HG02884 (cell line): ENCODE data around the gene POLR3B.
"Not testable (repeated sequence)": the region's sequence is repeated elsewhere in the genome, so short reads cannot be mapped to it uniquely, and the experiment has no call there.

Source experiments
- ATAC-seq: cut with Tn5 transposase; IDR thresholded peaks from one replicate; pipeline ENCODE4 v1.9.1; 2021; ENCODE audit warnings: mild to moderate bottlenecking, moderate library complexity; ENCODE audit not compliant: unreplicated experiment

The POLR3B gene

GRCh38 chr12:106459124-106459523, 101.6 kb downstream of the POLR3B start:
- ATAC-seq = no peak

GRCh38 chr12:106459534-106459933, 102.0 kb downstream of the POLR3B start:
- no peak for ATAC-seq

DNA sequence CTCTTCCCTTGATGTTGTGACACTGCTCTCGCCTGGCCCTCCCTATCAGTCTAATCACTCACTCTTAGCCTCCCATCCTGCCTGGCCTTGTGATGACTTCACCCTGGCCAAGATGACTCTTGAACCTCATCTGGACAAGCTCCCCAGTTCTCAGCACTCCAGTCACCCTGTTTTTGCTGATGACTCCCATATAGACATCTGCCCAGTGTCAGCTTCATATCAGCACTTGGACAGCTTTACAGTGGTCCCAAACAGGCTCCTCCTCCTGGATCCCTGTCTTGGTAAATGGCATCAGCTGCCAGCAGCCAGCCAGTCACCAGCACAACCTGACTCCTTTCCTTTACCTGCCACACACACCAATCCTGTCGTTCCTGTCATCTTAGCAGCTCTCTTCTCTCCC, 104.2 kb downstream of the POLR3B start:
- no peak for ATAC-seq

- not testable (repeated sequence) for ATAC-seq
Measured at GRCh38 chr12:106465605-106466004, 108.1 kb downstream of the POLR3B start.

DNA sequence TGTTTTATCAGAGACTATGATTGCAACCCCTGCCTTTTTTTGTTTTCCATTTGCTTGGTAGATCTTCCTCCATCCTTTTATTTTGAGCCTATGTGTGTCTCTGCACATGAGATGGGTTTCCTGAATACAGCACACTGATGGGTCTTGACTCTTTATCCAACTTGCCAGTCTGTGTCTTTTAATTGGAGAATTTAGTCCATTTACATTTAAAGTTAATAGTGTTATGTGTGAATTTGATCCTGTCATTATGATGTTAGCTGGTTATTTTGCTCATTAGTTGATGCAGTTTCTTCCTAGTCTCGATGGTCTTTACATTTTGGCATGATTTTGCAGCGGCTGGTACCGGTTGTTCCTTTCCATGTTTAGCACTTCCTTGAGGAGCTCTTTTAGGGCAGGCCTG, 118.1 kb downstream of the POLR3B start:
- ATAC-seq = not testable (repeated sequence)

DNA sequence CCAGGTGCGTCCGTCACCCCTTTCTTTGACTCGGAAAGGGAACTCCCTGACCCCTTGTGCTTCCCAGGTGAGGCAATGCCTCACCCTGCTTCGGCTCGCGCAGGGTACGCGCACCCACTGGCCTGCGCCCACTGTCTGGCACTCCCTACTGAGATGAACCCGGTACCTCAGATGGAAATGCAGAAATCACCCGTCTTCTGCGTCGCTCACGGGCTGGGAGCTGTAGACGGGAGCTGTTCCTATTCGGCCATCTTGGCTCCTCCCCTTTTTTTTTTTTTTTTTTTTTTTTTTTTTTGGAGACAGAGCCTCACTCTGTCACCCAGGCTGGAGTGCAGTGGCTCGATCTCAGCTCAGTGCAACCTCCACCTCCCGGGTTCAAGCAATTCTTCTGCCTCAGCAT, 120.1 kb downstream of the POLR3B start:
- ATAC-seq = not testable (repeated sequence)

DNA sequence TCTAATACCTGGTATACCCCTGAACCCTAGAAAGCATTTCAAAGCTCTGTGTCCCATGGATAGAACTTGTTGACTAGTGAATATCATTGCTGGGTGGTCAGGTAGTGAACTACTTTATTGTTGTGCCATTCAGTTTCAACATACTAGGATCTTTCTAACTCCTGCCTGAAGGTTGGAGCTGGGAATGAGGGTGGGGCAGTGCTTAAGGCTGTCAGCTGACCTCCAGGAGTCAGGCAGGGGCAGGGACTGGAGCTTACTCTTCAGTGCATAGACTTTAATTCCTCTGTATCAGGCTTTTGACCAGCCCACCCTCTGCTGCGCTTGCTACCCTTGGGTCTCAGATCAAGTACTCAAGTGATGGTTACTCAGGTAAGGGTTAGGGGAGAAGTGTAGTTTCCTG, 122.7 kb downstream of the POLR3B start:
- no peak for ATAC-seq

- ATAC-seq = no peak
Measured at GRCh38 chr12:106481246-106481645, 123.7 kb downstream of the POLR3B start.

GRCh38 chr12:106487664-106488063, 130.1 kb downstream of the POLR3B start:
- ATAC-seq = no peak

- ATAC-seq = no peak
Measured at GRCh38 chr12:106488884-106489283, 131.3 kb downstream of the POLR3B start.

DNA sequence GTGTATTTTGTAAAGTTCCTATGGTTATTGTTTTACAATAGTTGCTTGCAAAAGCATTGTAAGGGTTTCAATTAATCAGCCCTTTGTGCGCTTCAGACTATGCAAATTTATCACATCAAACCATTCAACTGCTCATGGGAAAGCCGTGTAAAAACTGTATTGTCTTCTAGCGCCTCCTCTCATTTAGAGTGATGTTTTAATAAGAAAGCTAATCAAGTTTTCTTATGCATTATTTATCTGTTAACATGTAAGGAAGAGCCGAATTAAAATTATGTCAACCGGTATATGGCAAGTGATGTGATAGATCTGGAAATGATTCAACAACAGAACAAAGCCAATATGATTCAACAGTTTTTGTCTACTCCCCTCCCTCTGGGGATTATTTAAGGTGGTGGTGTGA, 132.7 kb downstream of the POLR3B start:
- ATAC-seq = no peak

GRCh38 chr12:106492857-106493256, 135.3 kb downstream of the POLR3B start:
- ATAC-seq = no peak

GRCh38 chr12:106493531-106493930, 136.0 kb downstream of the POLR3B start:
- ATAC-seq = no peak

DNA sequence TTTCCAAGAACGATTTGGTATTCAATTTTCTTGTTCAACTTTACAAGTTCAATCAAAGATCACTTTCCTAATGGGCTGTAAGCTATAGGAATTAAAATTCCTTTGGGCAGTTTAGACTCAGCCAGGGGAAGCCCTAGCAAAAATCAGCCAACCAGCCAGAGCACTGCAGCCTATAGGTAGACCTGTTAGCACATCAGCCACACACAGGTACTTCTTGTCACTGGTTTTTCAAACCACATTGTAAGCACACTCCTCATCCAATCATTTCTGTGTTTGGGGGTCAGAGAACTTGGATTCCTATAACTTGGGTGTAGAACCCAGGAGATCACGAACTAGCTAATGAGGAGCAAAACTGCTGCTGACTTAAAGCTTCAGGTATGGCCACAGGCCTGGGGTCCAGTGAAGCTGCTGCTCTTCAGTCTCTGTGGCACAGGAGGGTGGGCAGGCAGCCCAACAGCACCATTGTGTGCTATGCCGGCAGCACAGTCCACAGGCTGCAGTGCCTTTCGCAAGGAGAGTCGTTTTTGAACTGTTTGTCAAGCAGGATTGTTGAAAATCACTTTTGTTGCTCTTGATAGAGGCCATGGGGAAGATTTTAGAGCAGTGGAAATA, 137.9 kb downstream of the POLR3B start:
- no peak for ATAC-seq

DNA sequence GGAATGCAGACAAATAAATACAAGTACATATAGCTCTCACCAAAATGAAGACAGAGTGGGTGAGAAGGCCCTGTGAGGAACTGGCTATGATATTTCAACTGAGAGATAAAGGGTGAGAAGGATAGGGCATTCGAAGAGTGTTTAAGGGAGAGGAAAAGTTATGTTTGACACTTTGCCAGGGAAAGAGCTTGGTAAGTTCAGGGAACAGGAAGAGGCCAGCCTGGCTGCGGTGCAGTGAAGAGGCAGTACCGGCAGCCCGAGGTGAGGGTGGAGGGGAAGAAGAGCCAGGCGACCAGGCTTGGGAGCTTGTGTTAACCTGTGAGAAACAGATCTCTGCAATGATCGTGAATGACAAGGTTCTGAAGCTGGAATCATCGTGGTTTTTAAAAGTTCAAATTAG, 140.5 kb downstream of the POLR3B start:
- no peak for ATAC-seq

DNA sequence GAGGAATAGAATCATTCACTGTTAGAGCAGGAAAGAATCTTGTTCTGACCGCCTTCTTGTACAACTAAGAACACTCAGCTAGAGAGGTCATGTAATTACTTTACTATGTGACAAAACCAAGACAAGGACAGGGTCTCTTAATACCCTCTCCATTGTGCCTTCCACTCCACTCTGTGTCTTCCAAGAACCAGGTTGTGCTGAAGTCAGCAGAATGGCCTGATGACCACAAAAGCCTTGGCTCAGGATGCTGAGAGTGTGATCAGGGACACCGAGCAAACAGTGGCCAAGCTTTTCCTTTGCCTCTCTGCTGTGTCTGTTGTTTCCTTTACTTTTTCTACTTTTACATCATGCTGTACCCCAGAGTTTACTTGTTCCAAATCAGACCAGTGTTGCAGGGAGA, 142.1 kb downstream of the POLR3B start:
- no peak for ATAC-seq

GRCh38 chr12:106506691-106507090, 149.1 kb downstream of the POLR3B start:
- ATAC-seq = no peak

GRCh38 chr12:106508966-106509365, 151.4 kb downstream of the POLR3B start:
- ATAC-seq = no peak

DNA sequence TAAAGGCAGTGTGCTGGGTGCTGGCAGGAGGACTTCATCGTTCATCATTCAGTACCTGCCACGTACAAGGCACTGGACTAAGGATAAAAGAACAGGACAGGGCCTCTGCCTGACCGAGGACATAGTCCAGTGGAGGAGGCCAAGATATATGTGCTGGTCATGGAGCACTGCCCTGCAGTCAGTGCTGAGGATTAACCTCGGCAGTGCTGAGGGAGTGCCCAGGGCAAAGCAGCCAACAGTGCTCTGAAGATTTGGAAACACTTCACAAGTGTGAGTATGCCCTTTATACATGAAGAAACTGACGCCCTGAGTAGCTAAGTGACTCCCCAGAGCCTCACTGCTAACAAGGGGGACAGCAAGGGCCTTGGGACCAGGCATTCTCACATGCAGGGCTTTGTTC, 153.8 kb downstream of the POLR3B start:
- ATAC-seq = no peak

DNA sequence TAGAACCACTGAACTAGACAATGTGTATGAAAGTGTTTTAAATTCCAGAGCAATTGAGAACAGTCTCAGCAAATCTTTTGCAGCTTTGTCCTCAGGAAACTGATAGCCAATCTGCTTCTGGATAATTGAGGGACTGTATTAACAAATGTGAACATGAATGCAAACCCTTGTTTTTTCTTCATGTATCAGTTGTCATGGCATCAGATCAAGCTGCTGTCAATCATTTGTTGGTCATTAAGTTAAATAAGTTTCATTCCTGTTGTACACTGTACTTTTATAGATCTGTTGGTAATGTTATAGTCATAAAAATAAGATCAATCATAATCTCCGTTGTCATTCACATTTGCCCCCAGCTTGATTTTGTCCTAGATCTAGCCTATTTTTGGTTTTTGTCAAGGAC, 159.8 kb downstream of the POLR3B start:
- no peak for ATAC-seq

DNA sequence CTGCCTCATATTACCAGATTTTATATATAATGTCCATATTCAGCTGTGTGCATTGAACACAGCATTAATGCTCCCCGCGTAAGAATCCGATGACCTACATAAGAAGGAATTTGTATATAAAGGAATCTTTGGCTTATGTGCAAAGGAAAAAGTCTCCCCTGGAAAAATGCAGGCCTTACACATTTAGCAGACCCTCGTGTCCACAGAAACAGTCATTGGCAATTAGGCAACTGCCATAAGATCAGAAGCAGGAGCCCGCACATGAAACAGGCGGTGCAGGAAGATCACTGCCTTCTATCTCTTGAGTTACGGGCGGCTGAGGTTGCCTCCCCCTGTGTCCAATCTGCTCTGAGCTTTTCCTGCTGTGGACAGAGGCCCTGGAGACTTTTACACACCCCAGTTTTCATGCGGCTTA, 162.1 kb downstream of the POLR3B start:
- no peak for ATAC-seq

GRCh38 chr12:106521901-106522300, 164.4 kb downstream of the POLR3B start:
- no peak for ATAC-seq

DNA sequence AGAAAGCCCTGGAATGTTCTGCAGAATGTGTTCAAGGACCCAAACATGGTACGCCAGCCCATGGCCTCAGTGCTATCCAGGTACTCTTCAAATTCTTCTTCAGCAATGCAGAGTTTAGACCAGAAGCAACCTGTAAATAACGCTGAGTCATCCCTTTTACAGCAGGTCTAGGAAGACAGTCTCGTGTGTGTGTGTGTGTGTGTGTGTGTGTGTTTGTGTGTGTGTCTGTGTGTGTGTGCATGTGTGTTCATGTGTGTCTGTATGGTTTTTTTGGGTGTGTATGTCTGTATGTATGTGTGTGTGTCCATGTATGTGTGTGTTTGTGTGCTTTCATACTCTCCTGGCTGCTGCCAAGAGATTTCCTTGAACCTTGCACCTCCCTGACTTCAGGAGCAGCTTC, 165.2 kb downstream of the POLR3B start:
- ATAC-seq = no peak
